Stimulated activated CD4-positive, alpha-beta T cell treated with anti-CD3 and anti-CD28 coated beads, Interleukin-4, amount 100 ng/mL, for 1 hour (primary cell): ENCODE results near the gene SDF2L1.
"Not testable (repeated sequence)": the region's sequence is repeated elsewhere in the genome, so short reads cannot be mapped to it uniquely, and the experiment has no call there.

Experiments used
- DNase-seq: peaks from one replicate; pipeline ENCODE4 v3.0.0-alpha.2; 2020

Gene SDF2L1, protein sequence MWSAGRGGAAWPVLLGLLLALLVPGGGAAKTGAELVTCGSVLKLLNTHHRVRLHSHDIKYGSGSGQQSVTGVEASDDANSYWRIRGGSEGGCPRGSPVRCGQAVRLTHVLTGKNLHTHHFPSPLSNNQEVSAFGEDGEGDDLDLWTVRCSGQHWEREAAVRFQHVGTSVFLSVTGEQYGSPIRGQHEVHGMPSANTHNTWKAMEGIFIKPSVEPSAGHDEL

DNA sequence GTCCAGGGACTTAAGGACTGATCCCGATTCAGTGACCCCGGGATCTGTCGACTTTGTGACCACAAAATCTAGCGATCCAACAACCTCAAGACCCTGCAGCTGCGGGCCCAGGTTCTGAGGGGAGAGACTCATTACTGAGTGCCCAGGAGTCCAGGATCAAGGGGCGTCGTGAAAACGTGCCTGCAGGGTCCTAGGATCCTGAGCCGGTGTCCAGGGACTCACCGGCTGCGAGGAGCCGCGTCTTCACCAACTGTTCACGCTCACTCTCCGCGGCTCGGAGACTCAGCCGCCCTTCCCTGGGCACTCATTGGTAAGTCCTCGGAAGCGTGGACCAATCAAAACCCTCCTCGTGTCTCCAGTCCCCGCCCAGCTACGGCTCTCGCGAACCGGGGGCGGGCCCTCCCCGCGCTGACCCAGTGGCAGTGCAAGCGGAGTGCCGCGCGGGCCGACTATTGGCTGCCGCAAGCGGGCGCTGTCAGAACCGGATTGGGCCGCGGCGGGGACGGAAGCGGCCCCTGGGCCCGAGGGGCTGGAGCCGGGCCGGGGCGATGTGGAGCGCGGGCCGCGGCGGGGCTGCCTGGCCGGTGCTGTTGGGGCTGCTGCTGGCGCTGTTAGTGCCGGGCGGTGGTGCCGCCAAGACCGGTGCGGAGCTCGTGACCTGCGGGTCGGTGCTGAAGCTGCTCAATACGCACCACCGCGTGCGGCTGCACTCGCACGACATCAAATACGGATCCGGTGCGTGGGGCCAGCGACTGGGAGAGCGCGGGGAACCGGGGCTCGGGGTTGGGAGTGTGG lies at the start of gene SDF2L1:
SDF2L1 (plus strand) TSS at position 514 of the 795 bp plus-strand sequence; CDS start at position 549, 35 bp downstream.
- peak; percentile 98 for DNase-seq

DNA sequence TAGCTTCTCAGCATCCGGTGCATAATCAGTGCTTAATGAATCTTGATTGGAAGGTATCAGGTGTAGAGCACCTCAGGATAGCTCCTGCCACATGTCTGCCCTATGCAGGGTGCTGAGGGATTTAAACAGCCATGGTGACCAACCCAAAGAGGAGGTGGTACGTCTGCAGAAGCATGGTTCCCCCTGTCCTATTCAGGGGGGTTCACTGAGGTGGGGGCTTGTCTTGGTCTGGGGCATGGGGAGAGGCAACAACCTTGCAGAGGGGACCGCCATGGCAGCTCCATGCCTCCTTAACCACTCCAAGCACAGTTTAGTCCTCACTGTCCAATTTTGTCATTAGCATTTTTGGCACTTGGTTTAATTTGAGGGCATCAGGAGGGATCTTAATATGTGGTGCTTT lies 49.7 kb upstream of the SDF2L1 start:
- DNase-seq, result no peak

DNA sequence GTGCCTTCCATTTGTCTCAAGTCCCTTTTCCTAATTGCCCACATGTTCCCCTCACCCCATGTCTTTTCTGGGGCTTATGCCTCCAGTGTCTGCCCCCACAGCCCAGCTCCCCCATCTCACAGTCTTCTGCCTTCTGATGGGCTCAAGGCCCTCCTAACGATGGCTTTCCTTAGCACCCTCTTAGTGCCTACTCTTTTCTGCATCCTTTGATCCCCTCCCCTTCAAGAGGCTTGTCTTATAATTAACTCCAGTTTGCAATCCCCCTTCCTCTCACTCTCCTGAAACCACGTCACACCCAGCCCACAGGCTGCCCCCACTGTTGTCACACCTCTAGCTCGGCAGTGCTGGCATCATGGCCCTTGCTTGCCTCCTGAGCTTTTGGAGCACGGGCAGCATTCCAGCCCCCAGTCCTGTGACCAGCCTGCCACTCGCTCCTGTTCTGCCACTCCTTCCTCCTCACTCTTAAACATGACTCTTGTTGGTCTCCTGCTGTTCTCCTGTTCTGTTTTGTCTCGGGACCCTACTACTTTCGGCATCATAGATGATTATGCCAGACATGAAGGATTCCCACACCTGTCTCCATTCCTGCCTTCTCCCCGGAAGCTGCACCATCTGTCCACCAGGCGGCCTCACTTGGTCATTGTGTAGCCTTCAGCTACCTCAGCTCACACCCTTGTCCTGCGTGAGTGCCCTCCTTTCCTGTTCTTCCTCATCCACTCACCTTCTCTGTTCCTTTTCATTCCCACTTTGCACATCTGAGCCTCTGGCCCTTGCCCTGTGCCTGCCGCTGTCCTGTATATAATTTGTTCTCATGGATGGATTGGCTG lies 48.5 kb upstream of the SDF2L1 start:
- DNase-seq, result no peak

DNA sequence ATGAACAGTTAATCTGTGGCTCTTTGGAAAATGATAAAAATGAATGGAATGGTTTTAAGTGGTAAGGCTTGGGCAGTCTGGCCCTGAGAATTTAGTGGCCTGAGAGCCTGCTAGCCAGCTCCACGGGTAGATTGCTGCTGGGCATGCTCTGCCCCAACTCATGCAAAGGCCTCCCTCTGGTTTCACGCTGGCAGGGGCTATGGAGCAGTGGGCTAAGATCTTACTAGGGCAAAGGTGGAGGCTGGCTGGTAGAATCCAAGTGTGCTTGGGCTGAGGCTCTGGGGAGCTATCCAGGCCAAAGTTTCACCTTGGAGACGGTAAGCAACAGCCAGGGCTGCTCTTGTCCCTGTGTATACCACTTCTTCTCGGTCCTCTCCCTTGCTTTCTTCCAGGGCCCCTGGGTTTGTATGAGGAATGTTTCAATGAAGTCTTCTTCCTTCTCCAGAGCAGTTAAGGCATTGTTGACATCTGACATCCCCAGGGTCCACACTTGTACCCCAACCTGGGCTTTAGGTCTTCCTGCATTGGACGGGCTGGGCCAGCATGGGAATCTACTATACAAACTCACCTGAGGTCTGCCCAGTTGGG lies 47.1 kb upstream of the SDF2L1 start:
- DNase-seq, result no peak

DNA sequence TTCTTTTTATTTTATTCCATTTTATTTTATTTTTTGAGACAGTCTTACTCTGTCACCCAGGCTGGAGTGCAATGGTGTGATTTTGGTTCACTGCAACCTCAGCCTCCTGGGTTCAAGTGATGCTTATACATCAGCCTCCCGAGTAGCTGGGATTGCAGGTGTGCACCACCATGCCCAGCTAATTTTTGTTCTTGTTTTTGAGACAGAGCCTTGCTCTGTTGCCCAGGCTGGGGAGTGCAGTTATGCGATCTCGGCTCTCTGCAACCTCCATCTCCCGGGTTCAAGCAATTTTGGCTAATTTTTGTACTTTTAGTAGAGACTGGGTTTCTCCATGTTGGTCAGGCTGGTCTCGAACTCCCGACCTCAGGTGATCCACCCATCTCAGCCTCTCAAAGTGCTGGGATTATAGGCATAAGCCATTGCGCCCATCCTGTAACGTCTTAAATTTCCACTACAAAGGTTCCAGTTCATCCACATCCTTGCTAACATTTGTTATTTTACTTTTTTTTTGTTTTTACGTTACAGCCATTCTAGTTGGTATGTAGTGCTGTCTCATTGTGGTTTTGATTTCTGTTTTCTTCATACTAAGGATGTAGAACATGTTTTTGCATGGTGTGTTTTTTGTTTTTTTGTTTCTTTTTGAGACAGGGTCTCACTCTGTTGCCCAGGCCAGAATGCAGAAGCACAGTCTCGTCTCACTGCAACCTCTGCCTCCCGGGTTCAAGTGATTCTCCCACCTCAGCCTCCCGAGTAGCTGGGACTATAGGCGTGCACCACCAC lies 45.6 kb upstream of the SDF2L1 start:
- DNase-seq, result not testable (repeated sequence)

DNA sequence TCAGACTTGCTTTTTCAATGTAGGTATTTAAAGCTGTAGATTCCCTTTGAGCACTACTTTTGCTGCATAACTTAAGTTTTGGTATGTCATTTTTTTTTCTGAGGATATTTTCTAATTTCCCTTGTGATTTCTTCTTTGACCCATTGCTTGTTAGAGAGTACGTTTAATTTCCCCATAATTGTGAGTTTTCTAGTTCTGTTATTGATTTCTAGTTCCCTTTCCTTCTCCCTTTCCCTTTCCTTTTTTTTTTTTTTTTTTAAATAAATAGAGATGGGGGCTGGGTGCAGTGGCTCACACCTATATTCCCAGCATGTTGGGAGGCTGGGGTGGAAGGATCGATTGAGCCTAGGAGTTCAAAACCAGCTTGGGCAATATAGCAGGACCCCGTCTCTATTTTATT lies 43.8 kb upstream of the SDF2L1 start:
- DNase-seq, result no peak

DNA sequence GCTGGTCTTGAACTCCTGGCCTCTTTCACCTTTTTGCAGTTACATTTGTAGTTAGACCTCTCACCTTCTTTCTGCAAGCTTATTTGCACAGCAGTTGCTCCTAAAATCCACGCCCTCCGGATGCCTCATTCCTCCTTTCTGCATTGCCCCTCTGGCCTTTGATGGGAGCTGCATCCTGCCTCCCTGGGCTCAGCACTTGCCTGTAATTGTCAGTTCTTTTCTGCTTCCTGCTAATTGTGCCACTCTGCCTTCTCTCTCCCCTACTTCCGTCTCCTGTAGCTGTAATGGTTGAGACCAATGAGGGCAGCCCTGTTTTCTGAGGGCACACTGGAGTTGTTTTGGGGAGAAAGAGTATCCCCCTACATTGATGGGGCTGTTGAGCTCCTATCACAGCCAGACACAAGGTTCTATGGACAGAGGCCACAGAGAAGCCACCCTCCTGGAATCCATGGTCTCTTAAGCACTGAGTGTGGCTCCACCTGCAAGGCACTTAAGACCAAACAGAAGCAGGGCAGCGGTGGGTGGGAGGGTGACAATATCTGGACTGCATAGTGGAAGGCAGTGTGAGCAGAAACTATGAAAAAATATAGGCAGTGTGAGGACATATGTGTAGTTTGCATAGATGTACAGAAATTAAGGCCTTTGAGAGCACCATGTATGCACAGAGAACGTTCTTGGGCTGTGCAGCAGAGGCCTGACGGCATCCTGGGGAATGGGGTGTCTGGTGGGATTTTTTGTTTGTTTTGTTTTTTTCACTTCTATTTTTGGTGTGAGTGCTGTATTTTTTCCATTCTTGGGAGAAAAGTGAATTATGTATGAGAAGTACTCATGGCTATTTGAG lies 42.8 kb upstream of the SDF2L1 start:
- no peak for DNase-seq

GRCh38 chr22:21602579-21602978 lies 39.5 kb upstream of the SDF2L1 start:
- DNase-seq, result no peak

GRCh38 chr22:21603973-21604372 lies 38.1 kb upstream of the SDF2L1 start:
- no peak for DNase-seq

GRCh38 chr22:21605887-21606564 lies 36.1 kb upstream of the SDF2L1 start:
- no peak for DNase-seq

- DNase-seq, result no peak
These were observed 35.3 kb upstream of the SDF2L1 start for GRCh38 chr22:21606775-21607174.

- DNase-seq, result not testable (repeated sequence)
These were observed 32.4 kb upstream of the SDF2L1 start for GRCh38 chr22:21609556-21610157.

DNA sequence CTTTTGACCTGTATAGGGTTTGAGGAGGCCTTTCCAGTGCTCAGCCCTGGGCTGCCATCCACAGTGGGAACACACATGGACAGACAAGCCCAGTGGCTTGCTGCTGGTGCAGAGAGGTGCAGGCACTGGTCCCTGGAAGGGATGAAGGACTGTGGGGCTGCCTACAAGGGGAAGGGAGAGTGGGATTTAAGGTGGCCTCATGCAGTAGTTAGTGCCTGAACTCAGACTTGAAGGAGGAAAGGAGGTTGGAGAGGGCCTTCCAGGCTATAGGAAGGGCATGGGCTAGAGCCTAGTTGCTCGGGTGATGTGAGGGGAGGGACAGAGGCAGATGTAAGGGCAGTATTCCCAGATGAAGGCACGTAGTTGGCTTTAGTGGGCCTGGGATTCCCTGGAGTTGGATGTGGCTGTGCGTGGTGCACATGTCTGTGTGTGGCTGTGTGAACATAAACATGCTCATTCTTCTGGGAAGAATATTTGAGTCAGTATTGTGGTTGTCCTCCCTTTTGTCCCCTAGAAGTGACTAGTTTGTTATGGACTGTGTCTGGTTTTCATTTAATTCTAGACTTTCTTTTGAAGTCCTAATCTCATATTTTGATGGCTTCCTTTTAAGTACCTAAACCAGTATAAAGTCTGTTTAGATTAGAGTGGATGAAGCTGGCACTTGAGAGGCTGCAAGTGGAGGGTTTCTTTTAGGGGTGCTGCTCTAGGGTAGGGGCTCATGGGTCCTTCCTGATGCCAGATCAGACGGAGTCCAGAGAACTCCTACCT lies 30.7 kb upstream of the SDF2L1 start:
- no peak for DNase-seq

- DNase-seq, result no peak
These were observed 29.2 kb upstream of the SDF2L1 start for GRCh38 chr22:21612858-21613257.

GRCh38 chr22:21613553-21614233 lies 28.4 kb upstream of the SDF2L1 start:
- no peak for DNase-seq

DNA sequence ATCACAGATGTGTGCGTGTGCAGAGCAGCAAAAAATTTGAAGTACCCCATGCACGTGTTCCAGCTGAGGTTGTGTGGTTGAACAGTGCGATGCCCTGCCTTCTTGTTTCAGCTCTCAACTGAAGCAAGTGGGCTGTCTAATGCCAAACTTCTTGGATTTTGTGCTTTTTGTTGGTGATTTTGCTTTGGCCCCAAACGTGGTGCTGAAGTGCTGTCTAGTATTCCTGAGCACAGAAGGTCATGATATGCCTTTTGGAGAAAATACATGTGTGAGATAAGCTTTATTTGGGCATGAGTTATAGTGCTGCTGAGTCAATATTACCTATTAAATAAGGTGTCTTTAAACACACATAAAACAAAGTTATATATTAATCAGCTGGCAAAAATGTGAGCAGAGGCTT lies 26.4 kb upstream of the SDF2L1 start:
- no peak for DNase-seq

DNA sequence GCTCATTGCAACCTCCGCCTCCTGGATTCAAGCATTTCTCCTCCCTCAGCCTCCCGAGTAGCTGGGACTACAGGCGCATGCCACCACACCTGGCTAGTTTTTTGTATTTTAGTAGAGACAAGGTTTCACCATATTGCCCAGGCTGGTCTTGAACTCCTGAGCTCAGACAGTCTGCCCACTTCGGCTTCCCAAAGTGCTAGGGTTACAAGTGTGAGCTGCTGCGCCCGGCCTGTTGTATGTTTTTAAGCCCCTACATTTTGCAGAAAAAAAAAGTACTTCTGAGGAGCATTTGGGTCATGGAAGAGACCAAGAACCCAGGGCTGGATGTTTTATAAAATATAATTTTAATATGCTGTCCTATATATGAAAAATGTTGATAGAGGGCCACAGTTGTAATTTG lies 24.8 kb upstream of the SDF2L1 start:
- not testable (repeated sequence) for DNase-seq

DNA sequence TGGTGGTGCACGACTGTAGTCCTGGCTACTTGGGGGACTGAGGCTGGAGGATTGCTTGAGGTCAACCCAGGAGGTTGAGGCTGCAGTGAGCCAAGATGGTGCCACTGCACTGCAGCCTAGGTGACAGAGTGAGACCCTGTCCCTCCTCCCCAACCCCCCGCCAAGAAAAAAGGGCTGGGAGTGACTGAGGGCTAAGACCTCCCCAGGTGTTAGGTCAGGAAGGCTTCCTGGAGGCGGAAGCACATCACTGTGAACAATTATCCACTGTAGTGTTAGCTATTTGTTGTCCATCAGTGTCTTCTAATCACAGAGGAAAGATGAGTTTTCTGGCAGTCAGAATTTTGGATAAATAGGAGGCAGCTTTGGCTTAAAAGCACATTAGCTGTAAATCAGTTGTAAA lies 21.1 kb upstream of the SDF2L1 start:
- DNase-seq, result no peak
